ENCODE measurements around the gene SULT2A1.
"Not testable (repeated sequence)": the region's sequence is repeated elsewhere in the genome, so short reads cannot be mapped to it uniquely, and the experiment has no call there.

DNA sequence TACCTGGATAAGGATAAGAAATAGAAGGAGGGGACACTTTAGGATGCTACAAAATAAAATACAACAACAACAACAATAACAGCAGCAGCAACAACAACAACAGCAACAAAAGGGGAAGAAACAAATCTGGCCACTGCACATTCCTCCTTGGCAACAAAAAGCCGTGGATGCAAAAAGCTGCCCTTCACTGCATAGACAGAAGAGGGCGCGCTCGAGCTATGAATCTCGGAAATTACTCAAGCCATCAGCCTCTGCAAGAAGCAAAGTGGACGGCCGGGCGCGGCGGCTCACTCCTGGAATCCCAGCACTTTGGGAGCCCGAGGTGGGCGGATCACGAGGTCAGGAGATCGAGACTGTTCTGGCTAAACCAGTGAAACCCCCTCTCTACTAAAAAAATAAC lies 23.2 kb upstream of the SULT2A1 start:
- TF ChIP-seq PHF8 (conservative IDR thresholded peaks at IDR 0.05; ENCODE audit: low read depth, low read length); MAX (IDR thresholded peaks at IDR 0.05); SUZ12 (IDR thresholded peaks at IDR 0.05; ENCODE audit: low read length): not testable (repeated sequence)
- TF ChIP-seq, protein P1, sequence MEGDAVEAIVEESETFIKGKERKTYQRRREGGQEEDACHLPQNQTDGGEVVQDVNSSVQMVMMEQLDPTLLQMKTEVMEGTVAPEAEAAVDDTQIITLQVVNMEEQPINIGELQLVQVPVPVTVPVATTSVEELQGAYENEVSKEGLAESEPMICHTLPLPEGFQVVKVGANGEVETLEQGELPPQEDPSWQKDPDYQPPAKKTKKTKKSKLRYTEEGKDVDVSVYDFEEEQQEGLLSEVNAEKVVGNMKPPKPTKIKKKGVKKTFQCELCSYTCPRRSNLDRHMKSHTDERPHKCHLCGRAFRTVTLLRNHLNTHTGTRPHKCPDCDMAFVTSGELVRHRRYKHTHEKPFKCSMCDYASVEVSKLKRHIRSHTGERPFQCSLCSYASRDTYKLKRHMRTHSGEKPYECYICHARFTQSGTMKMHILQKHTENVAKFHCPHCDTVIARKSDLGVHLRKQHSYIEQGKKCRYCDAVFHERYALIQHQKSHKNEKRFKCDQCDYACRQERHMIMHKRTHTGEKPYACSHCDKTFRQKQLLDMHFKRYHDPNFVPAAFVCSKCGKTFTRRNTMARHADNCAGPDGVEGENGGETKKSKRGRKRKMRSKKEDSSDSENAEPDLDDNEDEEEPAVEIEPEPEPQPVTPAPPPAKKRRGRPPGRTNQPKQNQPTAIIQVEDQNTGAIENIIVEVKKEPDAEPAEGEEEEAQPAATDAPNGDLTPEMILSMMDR (IDR thresholded peaks at IDR 0.05; ENCODE audit: control extremely low read depth in 1 of 3, insufficient read depth in 1 of 3, low read depth in 1 of 3, low read length in 3 of 3): not testable (repeated sequence)
